Measurements from ENCODE around the gene LRRC74B.
"Not testable (repeated sequence)": the region's sequence is repeated elsewhere in the genome, so short reads cannot be mapped to it uniquely, and the experiment has no call there.

Gene LRRC74B

GRCh38 chr22:21092797-21093554, 47.2 kb downstream of the LRRC74B start:
- H3K27me3 ChIP-seq (ENCODE audit: insufficient read depth, low read length, poor library complexity, severe bottlenecking) = no peaks in the 10 kb centered on the region
- H3K4me1 ChIP-seq (ENCODE audit: insufficient read depth, low read length, poor library complexity, severe bottlenecking) = peaks cover under 1% of the 10 kb centered on the region
- TF ChIP-seq EZH2phosphoT487 (IDR thresholded peaks at IDR 0.05; ENCODE audit: borderline replicate concordance) (no peak), CTCF (conservative IDR thresholded peaks at IDR 0.05; ENCODE audit: low read length) (no peak)
- no peaks in the 10 kb centered on the region for H3K36me3 ChIP-seq (ENCODE audit: insufficient read depth, low read length)
- no peaks in the 10 kb centered on the region for H3K79me2 ChIP-seq (ENCODE audit: insufficient read depth, low read length)
- H3K9me3 ChIP-seq (ENCODE audit: insufficient read depth, low read depth, low read length) = no peaks in the 10 kb centered on the region
- H3K4me2 ChIP-seq (ENCODE audit: low read depth, low read length, poor library complexity, severe bottlenecking) = no peak overlapping the region
- H3K9me2 ChIP-seq (replicated peaks; ENCODE audit: low read depth, low read length) = no peaks in the 10 kb centered on the region
- H3K9ac ChIP-seq (ENCODE audit: low read depth, low read length, poor library complexity, severe bottlenecking) = no peak overlapping the region
- H4K20me1 ChIP-seq (ENCODE audit: insufficient read depth, low read length, poor library complexity, severe bottlenecking) = no peaks in the 10 kb centered on the region
- no peak overlapping the region for H3K4me3 ChIP-seq (ENCODE audit: low read length, poor library complexity, severe bottlenecking)
- H3F3A ChIP-seq (ENCODE audit: low read depth) = no peaks in the 10 kb centered on the region
- no peak overlapping the region for H2AFZ ChIP-seq (ENCODE audit: low read length)

DNA sequence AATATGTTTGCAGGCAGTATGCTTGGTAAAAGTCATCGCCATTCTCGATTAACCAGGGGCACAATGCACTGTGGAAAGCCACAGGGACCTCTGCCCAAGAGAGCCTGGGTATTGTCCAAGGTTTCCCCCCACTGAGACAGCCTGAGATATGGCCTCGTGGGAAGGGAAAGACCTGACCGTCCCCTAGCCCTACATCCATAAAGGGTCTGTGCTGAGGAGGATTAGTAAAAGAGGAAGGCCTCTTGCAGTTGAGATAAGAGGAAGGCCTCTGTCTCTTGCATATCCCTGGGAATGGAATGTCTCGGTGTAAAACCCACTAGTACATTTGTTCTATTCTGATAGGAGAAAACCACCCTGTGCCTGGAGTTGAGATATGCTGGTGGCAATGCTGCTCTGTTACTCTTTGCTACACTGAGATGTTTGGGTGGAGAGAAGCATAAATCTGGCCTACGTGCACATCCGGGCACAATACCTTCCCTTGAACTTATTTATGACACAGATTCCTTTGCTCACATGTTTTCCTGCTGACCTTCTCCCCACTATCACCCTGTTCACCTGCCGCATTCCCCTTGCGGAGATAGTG, 47.9 kb downstream of the LRRC74B start:
- H3F3A ChIP-seq (ENCODE audit: low read depth); H3K36me3 ChIP-seq (ENCODE audit: insufficient read depth, low read length); H3K79me2 ChIP-seq (ENCODE audit: insufficient read depth, low read length); H3K9ac ChIP-seq (ENCODE audit: low read depth, low read length, poor library complexity, severe bottlenecking); H3K4me2 ChIP-seq (ENCODE audit: low read depth, low read length, poor library complexity, severe bottlenecking); H3K4me1 ChIP-seq (ENCODE audit: insufficient read depth, low read length, poor library complexity, severe bottlenecking); H3K9me3 ChIP-seq (ENCODE audit: insufficient read depth, low read depth, low read length); H3K9me2 ChIP-seq (replicated peaks; ENCODE audit: low read depth, low read length); H3K4me3 ChIP-seq (ENCODE audit: low read length, poor library complexity, severe bottlenecking); H2AFZ ChIP-seq (ENCODE audit: low read length); H4K20me1 ChIP-seq (ENCODE audit: insufficient read depth, low read length, poor library complexity, severe bottlenecking); H3K27me3 ChIP-seq (ENCODE audit: insufficient read depth, low read length, poor library complexity, severe bottlenecking): not testable (repeated sequence)

DNA sequence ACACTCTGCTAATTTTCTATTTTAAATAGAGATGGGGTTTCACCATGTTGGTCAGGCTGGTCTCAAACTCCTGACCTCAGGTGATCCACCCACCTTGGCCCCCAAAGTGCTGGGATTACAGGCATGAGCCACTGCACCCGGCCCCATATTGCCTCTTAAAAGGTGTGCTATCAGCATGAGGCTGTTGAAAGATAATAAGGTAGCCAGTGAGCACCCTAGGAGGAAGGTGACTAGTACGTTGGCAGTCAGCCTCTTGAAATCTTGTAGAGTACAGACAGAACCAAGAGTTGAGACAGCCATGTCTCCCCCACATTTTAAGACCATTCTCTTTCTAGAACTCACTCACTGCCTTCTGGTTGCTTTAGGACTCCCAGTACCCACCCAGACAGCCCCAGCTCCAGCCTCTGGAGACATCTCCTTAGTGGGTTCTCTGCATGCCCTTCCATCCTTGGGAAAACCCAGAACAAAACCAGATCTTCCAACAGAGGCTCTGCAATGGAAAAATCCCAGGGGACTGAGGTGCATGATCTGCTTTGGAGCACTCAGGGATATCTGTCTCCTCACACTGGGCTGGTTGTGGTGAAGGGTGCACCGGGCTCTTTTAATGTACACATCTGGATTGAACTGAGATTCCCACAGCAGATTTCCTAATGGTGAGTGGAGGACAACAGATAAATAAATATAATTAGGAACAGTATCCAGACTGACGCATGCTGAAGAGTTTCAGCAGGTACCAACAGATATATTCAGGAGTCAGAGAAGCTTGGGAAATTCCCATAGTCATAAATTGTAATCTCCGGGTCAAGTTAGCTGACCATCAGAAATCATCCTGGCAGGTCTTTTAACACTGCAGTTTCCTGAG, 49.4 kb downstream of the LRRC74B start:
- Histone ChIP-seq H3K9me2 (replicated peaks; ENCODE audit: low read depth, low read length) (no peaks in the 10 kb centered on the region), H4K20me1 (ENCODE audit: insufficient read depth, low read length, poor library complexity, severe bottlenecking) (no peaks in the 10 kb centered on the region), H2AFZ (ENCODE audit: low read length) (no peak overlapping the region), H3K9me3 (ENCODE audit: insufficient read depth, low read depth, low read length) (no peaks in the 10 kb centered on the region), H3K4me1 (ENCODE audit: insufficient read depth, low read length, poor library complexity, severe bottlenecking) (peaks cover 5% of the 10 kb centered on the region), H3K79me2 (ENCODE audit: insufficient read depth, low read length) (no peaks in the 10 kb centered on the region), H3K4me3 (ENCODE audit: low read length, poor library complexity, severe bottlenecking) (no peak overlapping the region), H3K9ac (ENCODE audit: low read depth, low read length, poor library complexity, severe bottlenecking) (no peak overlapping the region), H3F3A (ENCODE audit: low read depth) (no peaks in the 10 kb centered on the region), H3K4me2 (ENCODE audit: low read depth, low read length, poor library complexity, severe bottlenecking) (no peak overlapping the region), H3K36me3 (ENCODE audit: insufficient read depth, low read length) (no peaks in the 10 kb centered on the region), H3K27me3 (ENCODE audit: insufficient read depth, low read length, poor library complexity, severe bottlenecking) (no peaks in the 10 kb centered on the region)
- no peak for TF ChIP-seq EZH2phosphoT487 (IDR thresholded peaks at IDR 0.05; ENCODE audit: borderline replicate concordance)
- no peak for TF ChIP-seq CTCF (conservative IDR thresholded peaks at IDR 0.05; ENCODE audit: low read length)
